GM18526 (cell line): ENCODE results near the gene CLEC16A.

Experiments
- POLR2A ChIP-seq: IDR thresholded peaks from 3 replicates; pipeline ENCODE4 v1.6.1; 2011; ENCODE audit not compliant: insufficient read length; ENCODE audit errors: extremely low read depth

CLEC16A gene

GRCh38 chr16:10968498-10968897 is 24.1 kb downstream of the CLEC16A start:
- no peak for TF ChIP-seq POLR2A

- TF ChIP-seq POLR2A = no peak
These were observed 25.3 kb downstream of the CLEC16A start for GRCh38 chr16:10969615-10970014.

DNA sequence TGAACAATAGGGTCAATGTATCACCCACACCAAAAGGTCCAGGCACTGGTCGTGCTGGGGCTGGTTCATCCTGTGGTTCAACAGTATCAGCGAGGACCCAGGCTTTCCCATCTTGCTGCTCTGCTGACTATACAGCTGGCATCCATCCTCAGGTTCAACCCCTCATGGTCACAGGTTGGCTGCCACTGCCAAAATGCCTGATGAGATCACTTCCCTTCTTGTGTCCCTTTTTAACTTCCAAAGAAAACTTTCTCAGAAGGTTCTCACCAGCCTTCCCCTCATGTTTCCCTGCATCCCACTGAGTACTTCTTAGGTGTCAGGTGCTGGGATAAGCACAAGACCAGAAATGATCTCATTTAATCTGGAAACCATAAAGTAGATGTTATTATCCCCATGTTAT is 25.7 kb downstream of the CLEC16A start:
- TF ChIP-seq POLR2A = no peak

GRCh38 chr16:10971560-10971961 is 27.2 kb downstream of the CLEC16A start:
- TF ChIP-seq POLR2A = no peak

GRCh38 chr16:10972108-10972818 is 27.9 kb downstream of the CLEC16A start:
- no peak for TF ChIP-seq POLR2A

- TF ChIP-seq POLR2A = no peak
These were observed 28.6 kb downstream of the CLEC16A start for GRCh38 chr16:10972819-10973464.

GRCh38 chr16:10976634-10977033 is 32.3 kb downstream of the CLEC16A start:
- TF ChIP-seq POLR2A = no peak

DNA sequence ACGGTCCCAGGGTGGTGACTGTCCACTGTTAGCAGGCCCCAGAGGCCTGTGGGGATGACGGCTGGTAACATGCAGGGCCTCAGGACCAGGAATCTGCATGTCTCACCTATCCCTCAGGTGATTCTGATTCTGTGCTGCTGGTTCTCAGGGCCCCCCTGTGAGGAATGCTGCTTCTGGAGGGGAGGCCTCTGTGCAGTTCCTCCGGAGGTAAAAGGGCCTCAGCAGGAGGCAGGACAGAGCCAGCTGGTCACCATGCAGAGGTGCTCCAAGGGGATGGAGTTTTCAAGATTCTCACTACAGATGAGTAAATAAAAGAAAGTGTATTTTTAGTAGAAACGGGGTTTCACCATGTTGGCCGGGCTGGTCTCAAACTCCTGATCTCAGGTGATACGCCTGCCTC is 33.8 kb downstream of the CLEC16A start:
- TF ChIP-seq POLR2A = no peak

- no peak for TF ChIP-seq POLR2A
These were observed 34.6 kb downstream of the CLEC16A start for GRCh38 chr16:10978871-10979446.

- TF ChIP-seq POLR2A = no peak
These were observed 35.6 kb downstream of the CLEC16A start for GRCh38 chr16:10979717-10980601.

DNA sequence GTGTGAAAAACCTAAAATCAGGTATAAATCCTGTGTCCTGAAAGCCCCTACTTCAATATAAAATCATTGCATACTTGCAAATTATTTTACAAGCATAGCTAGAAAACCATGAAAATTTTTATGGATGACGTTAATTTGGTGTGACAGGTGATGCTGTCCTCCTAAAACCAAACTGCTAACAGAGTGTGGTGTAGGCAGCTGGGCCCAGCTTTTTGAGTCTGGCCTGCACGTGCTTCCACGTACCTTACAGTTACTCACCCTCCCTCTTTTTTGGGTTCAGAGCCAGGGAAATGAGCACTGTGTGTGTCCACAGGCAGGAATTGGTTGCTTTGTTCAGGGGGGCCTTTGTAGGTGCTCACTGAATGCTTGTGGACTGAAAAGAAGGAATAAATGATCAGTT is 36.4 kb downstream of the CLEC16A start:
- no peak for TF ChIP-seq POLR2A

GRCh38 chr16:10981697-10982216 is 37.4 kb downstream of the CLEC16A start:
- no peak for TF ChIP-seq POLR2A

DNA sequence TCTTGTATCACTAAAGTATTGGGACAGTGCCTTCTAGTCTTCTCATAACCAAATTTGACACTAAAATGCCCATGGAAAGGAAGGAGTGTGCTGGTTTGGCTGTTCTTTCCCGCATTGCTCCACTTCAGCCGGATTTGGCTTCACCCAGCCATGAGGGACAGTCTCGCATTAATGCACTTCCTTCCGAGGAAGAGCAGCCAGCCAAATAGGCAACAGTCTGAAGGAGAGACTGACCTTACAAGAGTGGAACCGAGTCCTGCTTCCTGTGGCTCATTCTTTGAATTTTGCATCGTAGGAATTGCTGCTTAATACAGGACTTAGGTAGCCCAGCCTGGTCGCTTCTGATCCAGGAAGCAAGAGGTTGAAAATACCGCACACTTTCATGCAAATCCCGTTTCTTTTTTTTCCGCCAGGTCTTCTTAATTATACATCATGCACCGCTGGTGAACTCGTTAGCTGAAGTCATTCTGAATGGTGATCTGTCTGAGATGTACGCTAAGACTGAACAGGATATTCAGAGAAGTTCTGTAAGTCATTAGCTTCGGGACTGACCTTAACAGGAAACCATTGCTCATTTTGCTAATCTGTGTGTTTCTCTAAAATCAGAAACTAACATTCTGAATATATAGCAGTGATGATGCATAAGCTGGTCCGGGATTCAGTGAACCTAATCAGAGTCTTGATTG is 38.2 kb downstream of the CLEC16A start:
- no peak for TF ChIP-seq POLR2A

GRCh38 chr16:10983159-10983558 is 38.8 kb downstream of the CLEC16A start:
- TF ChIP-seq POLR2A = no peak

GRCh38 chr16:10984509-10984908 is 40.1 kb downstream of the CLEC16A start:
- TF ChIP-seq POLR2A = no peak
